D721Med (cell line): ENCODE results near the gene MTURN.

Source experiments
- DNase-seq: peaks from one replicate; pipeline ENCODE4 v3.0.0; 2011; ENCODE audit warnings: low spot score; ENCODE audit not compliant: insufficient read length
- FAIRE-seq: peaks from 2 replicates; lab custom pipeline; 2011; peaks lifted over from hg19 to GRCh38; lab: Jason Lieb, UNC
- CTCF ChIP-seq: IDR thresholded peaks from 2 replicates; pipeline ENCODE4 v1.5.1; 2012; ENCODE audit warnings: mild to moderate bottlenecking, control low read depth; ENCODE audit not compliant: insufficient read depth; ENCODE audit errors: missing control alignments

The MTURN gene

DNA sequence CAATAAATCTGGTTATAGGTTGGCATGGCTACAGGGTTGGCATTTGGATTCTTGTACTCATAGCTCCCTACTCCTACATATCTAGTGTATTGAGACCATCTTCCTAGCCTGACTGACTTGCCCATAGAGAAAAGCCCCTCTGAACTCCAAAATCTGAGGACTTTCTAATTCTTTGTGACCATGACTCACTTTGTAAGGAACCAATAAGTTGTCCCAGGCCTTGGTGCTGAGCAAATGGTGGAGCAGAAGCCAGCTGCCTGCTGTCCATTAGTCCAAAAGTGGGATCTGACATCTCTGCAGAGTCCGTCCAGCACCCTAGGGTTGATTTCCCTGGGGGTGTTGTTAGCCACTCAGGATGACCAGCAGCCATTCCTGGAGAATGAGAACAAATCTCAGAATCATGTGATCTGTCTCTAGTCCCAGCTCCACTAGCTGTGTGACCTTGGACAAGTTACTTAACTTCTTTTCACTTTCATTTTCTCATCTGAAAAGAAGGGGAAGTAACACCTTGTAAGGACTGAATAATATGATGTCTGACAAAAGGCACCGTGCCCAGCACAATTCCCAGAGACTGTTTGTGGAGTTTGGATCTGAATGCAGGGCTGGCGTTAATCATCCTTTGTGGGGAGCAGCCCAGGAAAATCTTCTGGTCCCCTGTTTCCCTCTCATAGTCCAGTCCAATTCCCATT is 44.1 kb downstream of the MTURN start:
- DNase-seq (no peak), FAIRE-seq (no peak)

DNA sequence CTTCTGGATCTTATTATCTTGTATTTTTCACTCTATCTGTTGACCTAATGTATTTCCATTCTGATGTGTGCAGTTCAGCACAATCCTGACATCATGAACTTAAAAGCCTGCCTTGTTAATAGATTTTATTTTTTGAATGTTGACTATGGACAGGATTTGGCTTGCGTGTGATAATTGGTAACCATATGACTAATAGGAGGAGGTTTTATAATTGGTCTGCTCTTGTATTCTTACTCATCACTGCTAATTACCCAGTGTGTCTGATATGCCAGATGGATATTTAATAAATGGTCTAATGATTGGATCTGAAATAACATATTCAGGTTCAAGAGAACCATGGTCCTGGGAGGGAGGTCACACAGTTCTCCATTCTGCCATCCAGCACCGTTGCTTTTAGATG is 45.9 kb downstream of the MTURN start:
- no peak for TF ChIP-seq CTCF
- DNase-seq: no peak
- FAIRE-seq: no peak

More for the DNA sequence above, 44.1 kb downstream of the MTURN start:
- TF ChIP-seq CTCF: no peak

GRCh38 chr7:30181211-30181610 is 46.4 kb downstream of the MTURN start:
- TF ChIP-seq CTCF: no peak
- DNase-seq: no peak
- no peak for FAIRE-seq

- DNase-seq: no peak
- no peak for TF ChIP-seq CTCF
- no peak for FAIRE-seq
These were observed 47.1 kb downstream of the MTURN start for GRCh38 chr7:30181736-30182522.

- TF ChIP-seq CTCF: no peak
- DNase-seq (no peak), FAIRE-seq (no peak)
These were observed 48.0 kb downstream of the MTURN start for GRCh38 chr7:30182814-30183213.

DNA sequence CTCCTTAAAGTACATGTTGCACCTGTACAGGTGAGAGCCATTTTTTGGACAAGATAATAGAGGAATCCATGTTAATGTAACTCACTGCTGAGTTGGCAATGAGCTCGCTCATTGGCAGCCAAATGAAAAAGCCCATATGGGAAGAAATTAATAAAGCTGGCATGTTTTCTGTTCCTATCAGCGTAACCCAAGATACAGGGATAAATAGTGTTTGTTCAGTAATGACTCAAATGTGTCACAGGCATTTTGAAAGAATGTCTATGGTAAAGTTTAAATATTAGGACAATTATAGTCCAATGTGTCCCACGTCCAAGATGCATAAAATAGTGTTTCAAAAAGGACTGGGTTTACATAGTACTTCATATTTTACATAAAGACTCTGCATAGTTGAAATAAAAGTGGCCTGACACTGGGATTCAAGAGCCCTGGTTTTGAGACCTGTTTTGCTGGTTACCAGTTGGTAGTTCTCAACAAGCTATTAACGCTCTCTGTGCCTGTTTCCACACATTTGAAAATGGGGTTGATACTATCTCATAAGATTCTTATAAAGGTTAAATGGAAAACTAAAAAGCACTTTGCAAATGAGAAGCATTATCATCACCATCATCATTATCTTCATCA is 49.1 kb downstream of the MTURN start:
- DNase-seq: no peak
- FAIRE-seq: no peak
- TF ChIP-seq CTCF: no peak
